ENCODE data around the gene NFXL1. TPM values are rescaled to one million over a fixed set of nuclear protein-coding genes. Genes with fewer than 3 reads are reported as not detected.

Gene NFXL1
- total RNA-seq, 4 donors from 2014 or later = 6.5 to 15.0 (median 10.6) TPM

GRCh38 chr4:47829438-47829837, 84.9 kb downstream of the NFXL1 start:
- Histone ChIP-seq H3K27ac (replicated peaks in 1 of 4) (no peak overlapping the region), H3K4me1 (peaks cover 0 to 4% (median 0%) of the 10 kb centered on the region in 4 donors), H3K9me3 (no peaks in the 10 kb centered on the region), H3K36me3 (no peaks in the 10 kb centered on the region), H3K27me3 (no peaks in the 10 kb centered on the region), H3K4me3 (no peak overlapping the region)
- no peak for DNase-seq (ENCODE audit: extremely low spot score)
- intact Hi-C loops (cut with DNase I) = no loop called here
- no peak for TF ChIP-seq CTCF (IDR thresholded peaks at IDR 0.05)

GRCh38 chr4:47827343-47828047, 86.9 kb downstream of the NFXL1 start:
- peaks cover 0 to 4% (median 0%) of the 10 kb centered on the region in 4 donors for H3K4me1 ChIP-seq
- H3K4me3 ChIP-seq = no peak overlapping the region
- no peaks in the 10 kb centered on the region for H3K36me3 ChIP-seq
- no peak overlapping the region for H3K27ac ChIP-seq (replicated peaks in 1 of 4)
- H3K9me3 ChIP-seq = no peaks in the 10 kb centered on the region
- WGBS = 66% methylated on average over 2 of the region's 2 CpGs
- no peaks in the 10 kb centered on the region for H3K27me3 ChIP-seq
- TF ChIP-seq CTCF (IDR thresholded peaks at IDR 0.05) = no peak
- no peak for TF ChIP-seq EP300 (IDR thresholded peaks at IDR 0.05)
- DNase-seq (ENCODE audit: extremely low spot score) = no peak
- intact Hi-C loops (cut with DNase I) = no loop called here

- Histone ChIP-seq H3K9me3 (no peaks in the 10 kb centered on the region), H3K36me3 (no peaks in the 10 kb centered on the region), H3K27me3 (no peaks in the 10 kb centered on the region), H3K4me3 (no peak overlapping the region), H3K27ac (replicated peaks in 1 of 4) (no peak overlapping the region), H3K4me1 (peaks cover 0 to 4% (median 0%) of the 10 kb centered on the region in 4 donors)
- TF ChIP-seq POLR2A (IDR thresholded peaks at IDR 0.05; ENCODE audit: low read depth) = no peak
- TF ChIP-seq POLR2AphosphoS5 (IDR thresholded peaks at IDR 0.05) = no peak
- no peak for TF ChIP-seq EP300 (IDR thresholded peaks at IDR 0.05)
- TF ChIP-seq CTCF (IDR thresholded peaks at IDR 0.05) = no peak
- 59% methylated on average over 7 of the region's 7 CpGs for WGBS
- intact Hi-C loops (cut with DNase I) = no loop called here
- no peak for DNase-seq (ENCODE audit: extremely low spot score)
Observed at GRCh38 chr4:47824840-47825239, 89.5 kb downstream of the NFXL1 start.

GRCh38 chr4:47819178-47819577, 95.2 kb downstream of the NFXL1 start:
- Histone ChIP-seq H3K9me3 (no peaks in the 10 kb centered on the region), H3K36me3 (no peaks in the 10 kb centered on the region), H3K27me3 (no peaks in the 10 kb centered on the region), H3K27ac (replicated peaks in 1 of 4) (no peak overlapping the region), H3K4me1 (peaks cover 0 to 6% (median 3%) of the 10 kb centered on the region in 4 donors), H3K4me3 (no peak overlapping the region)
- no peak for DNase-seq (ENCODE audit: extremely low spot score)
- TF ChIP-seq EP300 (IDR thresholded peaks at IDR 0.05) (no peak), POLR2AphosphoS5 (IDR thresholded peaks at IDR 0.05) (no peak)
- intact Hi-C loops (cut with DNase I) = no loop called here
- WGBS = 76% methylated on average over 1 of the region's 1 CpG

GRCh38 chr4:47817275-47817674, 97.1 kb downstream of the NFXL1 start:
- H3K27me3 ChIP-seq = no peaks in the 10 kb centered on the region
- no peak for TF ChIP-seq POLR2A (IDR thresholded peaks at IDR 0.05; ENCODE audit: low read depth)
- no peak for TF ChIP-seq POLR2AphosphoS5 (IDR thresholded peaks at IDR 0.05)
- no peak for TF ChIP-seq EP300 (IDR thresholded peaks at IDR 0.05)
- no peak for TF ChIP-seq CTCF (IDR thresholded peaks at IDR 0.05)
- no peak overlapping the region for H3K4me3 ChIP-seq

More at GRCh38 chr4:47817275-47817674, 97.1 kb downstream of the NFXL1 start:
- Histone ChIP-seq H3K27ac (replicated peaks in 1 of 4) (no peak overlapping the region), H3K36me3 (no peaks in the 10 kb centered on the region), H3K9me3 (no peaks in the 10 kb centered on the region), H3K4me1 (peaks cover 0 to 7% (median 3%) of the 10 kb centered on the region in 4 donors)
- intact Hi-C loops (cut with DNase I) = no loop called here
- no peak for DNase-seq (ENCODE audit: extremely low spot score)
